Loucy (cell line): ENCODE measurements around the gene CDH4.

ENCODE experiments used
- H2AFZ ChIP-seq: fragments of 200-600 bp; sonication (generic); 2 replicates; pipeline ENCODE4 v1.6.0; 2016; ENCODE audit warnings: antibody characterized with exemption, mild to moderate bottlenecking, low read length, moderate library complexity
- H3F3A ChIP-seq: fragments of 200-600 bp; 2 replicates; pipeline ENCODE4 v1.6.0; 2016; ENCODE audit warnings: antibody characterized with exemption, low read depth, mild to moderate bottlenecking
- H3K27me3 ChIP-seq: fragments of 200-600 bp; sonication (generic); 2 replicates; pipeline ENCODE4 v1.6.1; 2014; ENCODE audit warnings: low read length, mild to moderate bottlenecking; ENCODE audit not compliant: insufficient read depth, poor library complexity, severe bottlenecking
- H3K36me3 ChIP-seq: fragments of 200-600 bp; sonication (generic); 2 replicates; pipeline ENCODE4 v1.6.1; 2016; ENCODE audit warnings: low read length; ENCODE audit not compliant: insufficient read depth
- H3K4me1 ChIP-seq: fragments of 200-600 bp; sonication (generic); 2 replicates; pipeline ENCODE4 v1.5.1; 2014; ENCODE audit warnings: low read length, mild to moderate bottlenecking; ENCODE audit not compliant: insufficient read depth, poor library complexity, severe bottlenecking
- H3K4me2 ChIP-seq: fragments of 200-600 bp; sonication (generic); 2 replicates; pipeline ENCODE4 v1.6.0; 2014; ENCODE audit warnings: antibody characterized with exemption, low read length, low read depth, mild to moderate bottlenecking; ENCODE audit not compliant: poor library complexity, severe bottlenecking
- H3K4me3 ChIP-seq: fragments of 200-600 bp; sonication (generic); 2 replicates; pipeline ENCODE4 v1.5.1; 2014; ENCODE audit warnings: low read length, mild to moderate bottlenecking, mixed read lengths; ENCODE audit not compliant: poor library complexity, severe bottlenecking
- H3K79me2 ChIP-seq: fragments of 200-600 bp; sonication (generic); 2 replicates; pipeline ENCODE4 v1.6.1; 2014; ENCODE audit warnings: low read length; ENCODE audit not compliant: insufficient read depth
- H3K9ac ChIP-seq: fragments of 200-600 bp; sonication (generic); 2 replicates; pipeline ENCODE4 v1.6.0; 2014; ENCODE audit warnings: mild to moderate bottlenecking, low read depth, low read length, moderate library complexity; ENCODE audit not compliant: poor library complexity, severe bottlenecking
- H3K9me2 ChIP-seq: fragments of 200-600 bp; sonication (generic); replicated peaks from 2 replicates; pipeline ENCODE4 v1.6.1; 2016; ENCODE audit warnings: low read depth, low read length, mixed read lengths
- H3K9me3 ChIP-seq: fragments of 200-600 bp; sonication (generic); 2 replicates; pipeline ENCODE4 v1.6.1; 2014; ENCODE audit warnings: mild to moderate bottlenecking, antibody characterized with exemption, low read length, low read depth; ENCODE audit not compliant: insufficient read depth
- H4K20me1 ChIP-seq: fragments of 200-600 bp; sonication (generic); 2 replicates; pipeline ENCODE4 v1.6.0; 2014; ENCODE audit warnings: antibody characterized with exemption, low read length, mild to moderate bottlenecking; ENCODE audit not compliant: insufficient read depth, poor library complexity, severe bottlenecking
- CTCF ChIP-seq: fragments of 200-600 bp; sonication (generic); conservative IDR thresholded peaks from 2 replicates; pipeline ENCODE4 v1.5.1; 2014; ENCODE audit warnings: mild to moderate bottlenecking, antibody characterized with exemption, low read length
- EZH2phosphoT487 ChIP-seq: fragments of 200-600 bp; IDR thresholded peaks from 2 replicates; pipeline ENCODE4 v1.6.1; 2018; ENCODE audit warnings: antibody characterized with exemption, mild to moderate bottlenecking, moderate library complexity, borderline replicate concordance

The CDH4 gene

GRCh38 chr20:61939691-61940360 lies 687.8 kb downstream of the CDH4 start:
- no peak overlapping the region for H3K9ac ChIP-seq
- H4K20me1 ChIP-seq, result no peaks in the 10 kb centered on the region
- no peak overlapping the region for H3K4me2 ChIP-seq
- no peaks in the 10 kb centered on the region for H3K4me1 ChIP-seq
- H2AFZ ChIP-seq, result no peak overlapping the region
- H3K79me2 ChIP-seq, result no peaks in the 10 kb centered on the region
- no peaks in the 10 kb centered on the region for H3K9me2 ChIP-seq
- no peak overlapping the region for H3K4me3 ChIP-seq
- H3F3A ChIP-seq, result no peaks in the 10 kb centered on the region
- no peak for TF ChIP-seq EZH2phosphoT487
- TF ChIP-seq CTCF, result no peak
- no peaks in the 10 kb centered on the region for H3K9me3 ChIP-seq
- no peaks in the 10 kb centered on the region for H3K36me3 ChIP-seq
- H3K27me3 ChIP-seq, result no peaks in the 10 kb centered on the region

GRCh38 chr20:61940491-61940890 lies 688.4 kb downstream of the CDH4 start:
- H3K36me3 ChIP-seq, result no peaks in the 10 kb centered on the region
- no peak overlapping the region for H3K4me3 ChIP-seq
- no peaks in the 10 kb centered on the region for H3F3A ChIP-seq
- H3K9me3 ChIP-seq, result no peaks in the 10 kb centered on the region
- no peak overlapping the region for H3K4me2 ChIP-seq
- no peaks in the 10 kb centered on the region for H3K27me3 ChIP-seq
- no peaks in the 10 kb centered on the region for H4K20me1 ChIP-seq
- H3K79me2 ChIP-seq, result no peaks in the 10 kb centered on the region
- H3K9ac ChIP-seq, result no peak overlapping the region
- TF ChIP-seq EZH2phosphoT487 (no peak), CTCF (no peak)
- H3K9me2 ChIP-seq, result no peaks in the 10 kb centered on the region
- H3K4me1 ChIP-seq, result no peaks in the 10 kb centered on the region
- H2AFZ ChIP-seq, result no peak overlapping the region

- H3K27me3 ChIP-seq, result no peaks in the 10 kb centered on the region
- H4K20me1 ChIP-seq, result no peaks in the 10 kb centered on the region
- TF ChIP-seq CTCF, result no peak
- no peak for TF ChIP-seq EZH2phosphoT487
- H3K79me2 ChIP-seq, result no peaks in the 10 kb centered on the region
- no peak overlapping the region for H2AFZ ChIP-seq
- H3K36me3 ChIP-seq, result no peaks in the 10 kb centered on the region
- H3K9me3 ChIP-seq, result no peaks in the 10 kb centered on the region
- no peaks in the 10 kb centered on the region for H3K4me1 ChIP-seq
- H3K4me2 ChIP-seq, result no peak overlapping the region
- no peaks in the 10 kb centered on the region for H3K9me2 ChIP-seq
- H3F3A ChIP-seq, result no peaks in the 10 kb centered on the region
- no peak overlapping the region for H3K4me3 ChIP-seq
- H3K9ac ChIP-seq, result no peak overlapping the region
Measured at GRCh38 chr20:61940976-61941720, 689.1 kb downstream of the CDH4 start.
